ENCODE data around the gene ENG.
"Not testable (repeated sequence)": the region's sequence is repeated elsewhere in the genome, so short reads cannot be mapped to it uniquely, and the experiment has no call there.

The ENG gene

GRCh38 chr9:127883959-127884358, 29.5 kb upstream of the ENG start:
- TF ChIP-seq CTCF (IDR thresholded peaks at IDR 0.05; ENCODE audit: insufficient read depth, low read length, poor library complexity, severe bottlenecking), result no peak
- DNase-seq (ENCODE audit: extremely low read depth, insufficient read length), result no peak
- Histone ChIP-seq H3K36me3 (ENCODE audit: control insufficient read depth, insufficient read depth, low read length) (peaks cover 6% of the 10 kb centered on the region), H3K27me3 (replicated peaks; ENCODE audit: control insufficient read depth, insufficient read depth, low read length) (no peaks in the 10 kb centered on the region), H3K4me3 (replicated peaks; ENCODE audit: low read depth, low read length) (no peak overlapping the region)

GRCh38 chr9:127881715-127882114, 27.3 kb upstream of the ENG start:
- H3K4me3 ChIP-seq (replicated peaks; ENCODE audit: low read depth, low read length); DNase-seq (ENCODE audit: extremely low read depth, insufficient read length); H3K27me3 ChIP-seq (replicated peaks; ENCODE audit: control insufficient read depth, insufficient read depth, low read length): not testable (repeated sequence)

GRCh38 chr9:127880143-127880542, 25.7 kb upstream of the ENG start:
- no peak for TF ChIP-seq CTCF (IDR thresholded peaks at IDR 0.05; ENCODE audit: insufficient read depth, low read length, poor library complexity, severe bottlenecking)
- DNase-seq (ENCODE audit: extremely low read depth, insufficient read length), result no peak
- Histone ChIP-seq H3K27me3 (replicated peaks; ENCODE audit: control insufficient read depth, insufficient read depth, low read length) (no peaks in the 10 kb centered on the region), H3K4me3 (replicated peaks; ENCODE audit: low read depth, low read length) (no peak overlapping the region), H3K36me3 (ENCODE audit: control insufficient read depth, insufficient read depth, low read length) (no peaks in the 10 kb centered on the region)

More at GRCh38 chr9:127881715-127882114, 27.3 kb upstream of the ENG start:
- H3K36me3 ChIP-seq (ENCODE audit: control insufficient read depth, insufficient read depth, low read length), result not testable (repeated sequence)

GRCh38 chr9:127878652-127879390, 24.4 kb upstream of the ENG start:
- no peak overlapping the region for H3K4me3 ChIP-seq (replicated peaks; ENCODE audit: low read depth, low read length)
- no peak for DNase-seq (ENCODE audit: extremely low read depth, insufficient read length)
- TF ChIP-seq CTCF (IDR thresholded peaks at IDR 0.05; ENCODE audit: insufficient read depth, low read length, poor library complexity, severe bottlenecking), result no peak

GRCh38 chr9:127878001-127878651, 23.7 kb upstream of the ENG start:
- no peak for DNase-seq (ENCODE audit: extremely low read depth, insufficient read length)
- Histone ChIP-seq H3K36me3 (ENCODE audit: control insufficient read depth, insufficient read depth, low read length) (no peaks in the 10 kb centered on the region), H3K4me3 (replicated peaks; ENCODE audit: low read depth, low read length) (no peak overlapping the region), H3K27me3 (replicated peaks; ENCODE audit: control insufficient read depth, insufficient read depth, low read length) (no peaks in the 10 kb centered on the region)
- TF ChIP-seq CTCF (IDR thresholded peaks at IDR 0.05; ENCODE audit: insufficient read depth, low read length, poor library complexity, severe bottlenecking), result no peak

More at GRCh38 chr9:127878652-127879390, 24.4 kb upstream of the ENG start:
- Histone ChIP-seq H3K36me3 (ENCODE audit: control insufficient read depth, insufficient read depth, low read length) (no peaks in the 10 kb centered on the region), H3K27me3 (replicated peaks; ENCODE audit: control insufficient read depth, insufficient read depth, low read length) (no peaks in the 10 kb centered on the region)

- DNase-seq (ENCODE audit: extremely low read depth, insufficient read length), result no peak
- H3K36me3 ChIP-seq (ENCODE audit: control insufficient read depth, insufficient read depth, low read length), result no peaks in the 10 kb centered on the region
- TF ChIP-seq CTCF (IDR thresholded peaks at IDR 0.05; ENCODE audit: insufficient read depth, low read length, poor library complexity, severe bottlenecking), result no peak
- H3K4me3 ChIP-seq (replicated peaks; ENCODE audit: low read depth, low read length), result no peak within 1 kb of the TSS
- H3K27me3 ChIP-seq (replicated peaks; ENCODE audit: control insufficient read depth, insufficient read depth, low read length), result no peaks in the 10 kb centered on the region
Measured at GRCh38 chr9:127877566-127877998, 23.1 kb upstream of the ENG start, which contains the start of gene AK1. AK1 (minus strand) TSS chr9:127877675; CDS start chr9:127874617, 3,058 bp downstream.

All from GM06990 (cell line).